Right ventricle myocardium inferior (tissue), 1 donor: ENCODE data around the gene MAPK1IP1L. TPM values are rescaled to one million over a fixed set of nuclear protein-coding genes. Genes with fewer than 3 reads are reported as not detected.

Experiments used
- ATAC-seq: fragments of 200-7000 bp; cut with Tn5 transposase; one replicate; pipeline ENCODE4 v1.9.1; 2020; ENCODE audit warnings: mild to moderate bottlenecking, moderate library complexity
- DNase-seq: peaks from one replicate; pipeline ENCODE4 v3.0.0; 2021; ENCODE audit errors: missing footprints
- intact Hi-C: fragments of 100-400 bp; cut with DNase I; formaldehyde crosslinking; loops from one replicate; pipeline ENCODE4 v1.11.0; 2022
- total RNA-seq: library from RNA; stranded (reverse); fragmentation: NEBNext Ultra II Directional; extraction: Animal tissue kit (Norgen Biotek cat#: 25700); gene quantifications from one replicate; pipeline ENCODE4 v1.2.1, GENCODE V29; 2021
- donor health status: DM: no; HTN: yes; CAD: no; lungs with severe emphysema.

Gene MAPK1IP1L
- total RNA-seq, 1 donor from 2014 or later, result 65.0 TPM

DNA sequence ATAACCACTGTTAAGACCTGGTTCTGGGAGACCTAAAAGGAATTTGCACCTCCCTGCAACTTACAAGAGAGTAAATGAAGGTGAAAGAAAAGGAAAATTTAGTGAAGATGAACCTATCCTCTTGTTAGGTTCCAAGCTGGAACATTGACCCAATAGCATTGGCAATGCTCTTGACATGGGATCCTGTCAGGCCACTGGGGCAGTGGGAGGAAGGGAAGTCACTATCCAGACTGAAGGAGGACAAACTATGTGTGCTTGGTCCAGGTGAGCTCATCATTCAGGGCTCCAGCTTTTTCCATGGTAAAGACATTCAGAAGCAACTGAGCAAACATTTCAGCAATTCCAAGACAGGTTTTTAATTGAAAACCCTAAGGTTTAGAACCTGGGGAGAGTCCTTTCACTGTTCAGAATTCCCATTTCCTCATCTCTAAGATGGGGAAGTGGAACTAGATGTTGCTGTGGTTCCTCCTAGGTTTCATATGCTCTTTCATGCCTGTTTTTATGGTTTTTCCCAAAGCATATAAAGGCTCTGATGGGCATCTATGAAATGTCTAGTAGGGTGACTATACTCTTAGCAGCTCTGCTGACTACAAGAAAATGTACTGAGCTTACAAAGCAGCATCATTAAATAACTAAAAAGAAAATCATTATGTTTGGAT lies 33.1 kb downstream of the MAPK1IP1L start:
- no peak for DNase-seq
- ATAC-seq, result no peak
- intact Hi-C loops, result no loop called here

DNA sequence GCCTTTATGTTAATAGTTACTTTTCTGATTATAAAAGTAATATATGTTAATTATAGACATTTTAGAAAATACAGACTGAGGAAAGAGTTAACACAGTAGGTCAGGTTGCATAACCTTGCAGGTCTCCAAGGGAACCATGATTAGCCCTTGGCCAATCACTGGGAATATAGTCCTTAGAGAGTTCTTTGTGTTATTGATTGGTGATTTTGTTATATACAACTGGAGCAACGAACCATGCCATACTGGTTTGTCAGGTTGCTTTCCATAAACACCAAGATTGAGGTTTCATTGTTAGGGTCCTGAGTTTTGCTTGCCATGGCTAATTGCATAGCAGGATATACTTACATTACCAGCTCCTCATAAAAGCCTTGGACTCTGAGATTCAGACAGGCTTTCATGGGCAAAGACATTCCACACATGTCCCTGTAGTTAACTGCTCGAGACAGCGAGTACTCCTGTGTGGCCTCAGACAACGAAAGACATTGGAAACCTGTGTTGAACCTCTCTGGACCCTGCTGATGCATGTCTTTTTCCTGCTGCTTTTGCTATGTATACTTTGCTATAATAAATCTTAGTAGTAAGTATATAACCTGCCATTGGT lies 33.7 kb downstream of the MAPK1IP1L start:
- no peak for ATAC-seq
- no peak for DNase-seq
- intact Hi-C loops, result no loop called here

DNA sequence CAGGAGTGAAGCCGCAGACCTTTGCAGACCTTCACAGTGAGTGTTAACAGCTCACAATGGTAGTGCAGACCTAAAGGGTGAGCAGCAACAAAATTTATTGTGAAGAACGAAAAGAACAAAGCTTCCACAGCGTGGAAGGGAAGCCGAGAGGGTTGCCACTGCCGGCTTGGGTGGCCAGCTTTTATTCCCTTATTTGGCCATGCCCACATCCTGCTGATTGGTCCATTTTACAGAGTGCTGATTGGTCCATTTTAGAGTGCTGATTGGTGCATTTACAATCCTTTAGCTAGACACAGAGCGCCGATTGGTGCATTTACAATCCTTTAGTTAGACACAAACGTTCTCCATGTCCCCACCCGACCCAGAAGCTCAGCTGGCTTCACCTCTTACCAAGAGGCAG lies 35.5 kb downstream of the MAPK1IP1L start:
- intact Hi-C loops, result no loop called here
- no peak for ATAC-seq
- DNase-seq, result no peak

DNA sequence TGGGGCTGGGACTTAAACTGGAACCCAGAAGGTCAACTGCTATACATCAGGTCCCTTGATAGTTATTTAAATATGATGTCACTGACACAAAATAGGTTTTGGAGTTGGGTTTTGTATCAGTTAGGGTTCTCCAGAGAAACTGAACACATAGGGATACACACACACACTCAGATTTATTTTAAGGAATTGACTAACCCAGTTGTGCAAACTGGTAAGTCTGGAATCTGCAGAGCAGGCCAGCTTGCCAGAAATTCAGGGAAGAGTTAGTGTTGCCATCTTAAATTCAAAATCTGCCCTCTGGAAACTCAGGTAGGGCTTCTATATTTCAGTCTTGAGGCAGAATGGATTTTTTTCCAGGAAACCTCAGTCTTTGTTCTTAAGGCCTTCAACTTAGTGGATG lies 36.9 kb downstream of the MAPK1IP1L start:
- intact Hi-C loops, result no loop called here
- no peak for DNase-seq
- ATAC-seq, result no peak

DNA sequence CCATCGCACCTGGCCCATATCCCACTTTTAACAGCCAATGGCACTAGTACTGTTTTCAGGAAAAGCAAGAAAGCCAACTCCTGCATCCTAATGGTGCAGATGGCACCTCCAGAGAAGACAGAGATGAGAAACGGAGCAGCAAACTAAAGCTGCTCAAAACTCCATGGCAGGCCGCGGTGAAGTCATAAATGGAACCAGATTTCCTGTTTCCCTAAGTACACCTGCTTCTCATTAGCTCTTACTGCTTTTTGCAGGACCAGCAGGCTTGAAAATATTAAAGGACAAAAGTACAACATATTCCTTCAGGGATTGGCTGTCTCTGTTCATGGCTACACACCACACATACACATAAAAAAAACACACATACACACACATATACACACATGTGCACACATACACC lies 40.9 kb downstream of the MAPK1IP1L start:
- ATAC-seq (no peak), DNase-seq (no peak)
- intact Hi-C loops, result no loop called here

DNA sequence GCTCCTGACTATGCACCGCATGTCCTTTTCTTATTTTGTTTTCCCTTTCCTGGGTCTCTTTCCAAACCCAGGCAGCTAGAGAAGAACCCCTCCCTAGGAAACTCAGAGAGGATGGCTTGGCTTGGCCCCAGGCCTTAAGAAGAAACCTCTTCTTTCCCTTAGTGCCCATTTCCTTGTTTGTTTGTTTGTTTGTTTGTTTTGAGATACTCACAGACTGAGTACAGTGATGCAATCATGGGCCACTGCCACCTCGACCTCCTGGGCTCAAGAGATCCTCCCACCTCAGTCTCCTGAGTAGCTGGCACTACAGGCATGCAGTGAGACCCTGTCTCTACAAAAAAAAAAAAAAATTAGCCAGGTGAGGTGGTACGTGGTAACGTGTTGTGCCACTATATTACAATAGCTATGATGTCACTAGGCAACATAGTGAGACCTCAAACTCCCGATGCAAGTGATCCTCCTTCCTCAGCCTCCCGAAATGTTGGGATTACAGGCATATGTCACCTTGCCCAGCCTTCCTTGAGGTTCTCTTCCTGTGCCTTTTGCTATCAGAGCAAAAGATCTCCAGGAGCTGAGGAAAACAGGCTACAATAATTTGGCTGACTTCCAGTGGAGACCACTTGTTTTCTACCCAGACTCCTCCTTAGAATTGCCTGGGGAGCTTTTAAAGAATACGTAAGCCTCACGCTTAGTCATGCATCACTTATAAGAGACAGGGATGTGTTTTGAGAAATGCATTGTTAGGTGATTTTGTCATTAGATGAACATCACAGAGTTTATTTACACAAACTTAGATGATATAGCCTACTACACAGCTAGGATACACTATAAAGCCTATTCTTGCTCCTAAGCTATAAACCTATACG lies 43.1 kb downstream of the MAPK1IP1L start:
- intact Hi-C loops, result no loop called here
- DNase-seq (no peak), ATAC-seq (no peak)

DNA sequence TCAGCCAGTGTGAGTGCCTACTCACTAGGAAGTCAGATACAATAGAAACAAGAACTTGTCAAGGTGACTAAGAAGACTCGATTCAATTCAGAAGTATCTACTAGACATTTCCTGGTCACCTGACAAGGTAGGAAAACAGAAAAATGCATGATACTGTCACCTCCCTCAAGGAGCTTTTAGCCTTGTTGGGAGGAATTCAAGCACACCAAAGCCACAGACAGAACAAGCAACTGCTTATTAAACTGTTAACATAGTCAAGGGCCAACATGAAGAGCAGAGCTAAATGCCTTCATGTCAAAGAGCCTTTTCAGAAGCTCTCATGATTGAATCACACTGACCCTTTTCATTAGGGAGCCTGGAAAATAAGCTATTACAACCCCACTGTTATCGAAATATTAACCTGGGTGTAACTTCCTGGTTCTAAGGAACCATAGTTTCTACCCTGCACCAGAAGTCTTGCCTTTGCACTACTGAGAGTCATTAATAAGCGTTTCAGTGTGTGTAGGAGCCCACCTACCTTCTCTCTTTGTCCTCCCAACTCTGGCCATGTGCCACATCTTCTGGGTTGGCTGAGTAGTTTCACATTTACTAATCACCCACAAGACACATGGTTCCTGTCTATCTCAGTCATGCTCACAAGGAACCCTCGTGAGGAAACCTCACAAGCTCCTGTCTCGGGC lies 46.6 kb downstream of the MAPK1IP1L start:
- no peak for DNase-seq
- no peak for ATAC-seq
- intact Hi-C loops, result no loop called here

DNA sequence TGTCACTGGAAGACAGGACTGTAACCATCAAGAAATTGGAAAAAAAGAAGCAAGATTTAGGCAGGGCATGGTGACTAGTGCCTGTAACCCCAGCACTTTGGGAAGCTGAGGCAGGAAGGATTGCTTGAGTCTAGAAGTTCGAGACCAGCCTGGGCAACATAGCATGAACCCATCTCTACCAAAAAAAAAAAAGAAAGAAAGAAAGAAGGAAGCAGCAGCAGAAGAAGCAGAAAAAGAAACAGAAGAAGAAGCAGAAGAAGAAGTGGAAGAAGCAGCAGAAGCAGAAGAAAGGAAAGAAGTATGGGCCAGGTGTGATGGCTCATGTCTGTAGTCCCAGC lies 47.1 kb downstream of the MAPK1IP1L start:
- intact Hi-C loops, result no loop called here
- DNase-seq, result no peak
- ATAC-seq, result no peak

DNA sequence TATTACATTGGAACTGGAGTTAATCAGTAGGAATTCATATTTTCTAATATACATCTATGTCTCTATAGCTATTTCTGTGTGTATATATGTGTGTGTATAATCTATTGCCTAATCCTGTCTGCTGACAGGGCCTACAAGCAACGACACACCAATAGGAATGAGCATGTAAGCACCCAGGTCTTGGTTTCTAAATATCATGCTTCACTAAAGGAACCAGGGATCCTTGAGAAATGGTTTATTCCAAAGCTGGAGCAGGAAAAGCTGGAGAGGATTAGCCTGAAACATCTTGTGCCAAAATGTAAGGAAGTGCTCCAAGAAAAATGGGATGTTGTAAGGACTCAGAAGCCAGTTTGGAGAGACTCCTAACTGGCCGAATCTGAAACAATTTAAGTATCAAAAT lies 48.3 kb downstream of the MAPK1IP1L start:
- intact Hi-C loops, result no loop called here
- ATAC-seq (peak; percentile 22), DNase-seq (no peak)

DNA sequence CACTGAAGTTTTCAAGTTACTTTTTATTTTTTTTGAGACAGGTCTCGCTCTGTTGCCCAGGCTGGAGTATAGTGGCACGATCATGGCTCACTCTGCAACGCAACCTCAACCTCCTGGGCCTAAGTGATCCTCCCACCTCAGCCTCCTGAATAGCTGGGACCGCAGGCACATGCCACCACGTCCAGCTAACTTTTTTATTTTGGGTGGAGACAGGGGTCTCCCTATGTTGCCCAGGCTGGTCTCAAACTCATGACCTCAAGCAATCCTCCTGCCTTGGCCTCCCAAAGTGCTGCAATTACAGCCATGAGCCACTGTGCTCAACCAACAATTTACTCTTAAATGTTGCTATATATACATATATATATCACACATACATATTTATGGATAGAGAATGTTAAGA lies 50.3 kb downstream of the MAPK1IP1L start:
- ATAC-seq (no peak), DNase-seq (no peak)
- intact Hi-C loops, result no loop called here

DNA sequence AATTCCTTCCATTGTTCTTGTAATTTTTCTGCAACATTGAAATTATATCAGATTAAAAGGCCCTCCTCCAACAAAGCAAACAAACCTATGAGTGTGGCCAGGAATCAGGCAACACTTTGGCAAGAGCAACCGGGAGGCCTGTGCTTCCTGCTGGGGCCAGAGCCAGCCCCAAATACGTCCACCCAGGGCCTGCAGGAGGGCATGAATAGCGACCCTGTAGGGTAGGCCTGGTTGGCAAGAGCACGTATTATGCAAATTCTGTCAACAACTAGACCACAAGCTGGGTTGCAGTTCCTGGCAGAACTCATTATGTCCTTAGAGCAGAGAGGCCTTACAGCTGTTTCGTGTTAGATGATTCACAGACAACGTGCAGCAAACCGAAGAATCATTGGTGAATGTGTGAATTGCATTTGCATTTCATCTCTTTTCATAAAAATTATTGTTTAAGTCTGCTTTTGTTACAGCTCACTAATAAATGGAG lies 50.7 kb downstream of the MAPK1IP1L start:
- ATAC-seq (peak; percentile 90), DNase-seq (peak; percentile 85)
- intact Hi-C loops, result no loop called here

DNA sequence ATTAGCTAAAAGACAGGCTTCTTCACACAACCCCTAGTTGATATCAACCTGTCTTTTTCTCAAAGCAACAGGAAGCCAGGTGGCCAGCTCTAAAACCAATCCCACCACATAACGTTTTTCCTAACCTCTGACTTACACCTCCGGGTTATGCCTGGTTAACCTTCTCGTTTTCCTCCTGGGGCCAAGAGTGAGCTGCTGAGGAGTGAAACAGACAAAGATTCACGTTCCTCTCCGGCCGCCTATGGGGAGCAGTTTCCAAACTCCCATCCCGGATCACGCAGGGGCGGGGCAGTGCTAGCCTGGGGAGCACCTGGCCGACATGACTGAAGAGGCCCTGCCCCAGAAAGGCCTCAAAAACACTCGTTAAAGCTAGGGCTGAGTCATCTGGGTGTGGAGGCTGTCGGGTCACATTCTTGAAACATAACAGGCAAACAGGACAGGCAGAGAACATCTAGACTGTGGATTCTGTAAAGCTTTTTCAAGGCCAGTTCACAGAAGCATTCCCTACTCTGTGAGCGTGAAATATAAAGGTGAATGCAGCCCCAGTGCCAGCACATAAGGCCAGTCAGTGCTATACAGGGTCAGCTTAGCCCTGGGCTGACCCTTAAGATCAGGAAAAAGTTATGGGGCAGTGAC lies 51.7 kb downstream of the MAPK1IP1L start:
- ATAC-seq (peak; percentile 68), DNase-seq (peak; percentile 74)
- intact Hi-C loops, result no loop called here

DNA sequence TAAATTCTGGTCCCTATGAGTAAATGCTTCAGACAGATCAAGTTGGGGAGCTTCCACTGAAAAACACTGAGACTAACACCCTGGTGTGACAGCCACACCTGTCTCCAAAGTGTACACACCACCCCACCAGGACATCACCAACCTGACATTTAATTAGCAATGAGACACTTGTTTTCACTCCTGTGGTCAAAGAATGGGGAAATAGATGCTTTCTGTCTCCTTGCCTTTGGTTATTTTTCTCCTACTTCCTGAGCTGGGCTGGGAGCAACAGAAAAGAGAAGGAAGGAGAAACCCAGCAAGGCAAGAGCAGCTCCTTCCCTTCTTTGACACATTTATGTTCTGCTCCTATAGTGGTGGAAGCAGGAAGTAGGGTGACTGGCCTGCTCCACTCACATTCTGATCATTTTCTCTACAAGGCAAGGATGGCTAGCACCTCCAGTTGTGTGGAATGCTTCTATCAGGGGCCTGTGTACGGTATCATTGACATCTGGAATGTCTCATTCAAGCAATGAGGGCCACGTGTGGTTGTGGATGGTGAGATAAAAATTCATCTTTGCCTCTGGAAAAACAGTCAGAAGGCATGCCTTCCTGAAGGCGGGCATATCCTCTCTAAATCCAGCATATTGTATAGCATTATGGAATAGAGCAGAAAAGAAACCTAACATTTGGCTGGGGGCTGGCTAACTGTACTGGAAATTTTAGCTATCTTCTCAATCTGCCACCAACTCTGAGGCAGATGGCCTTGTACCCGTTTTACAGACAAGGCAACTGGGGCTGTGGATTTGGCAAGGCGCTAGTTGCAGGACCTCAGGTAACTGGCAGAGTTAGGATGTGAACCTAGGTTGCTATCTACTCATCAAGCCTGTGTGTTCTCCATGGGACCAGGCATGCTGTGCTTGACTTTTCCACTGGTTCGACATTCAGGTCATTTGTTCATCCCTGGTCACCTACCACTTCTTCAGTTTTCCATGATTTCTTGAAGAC lies 52.8 kb downstream of the MAPK1IP1L start:
- no peak for ATAC-seq
- intact Hi-C loops, result no loop called here
- no peak for DNase-seq

DNA sequence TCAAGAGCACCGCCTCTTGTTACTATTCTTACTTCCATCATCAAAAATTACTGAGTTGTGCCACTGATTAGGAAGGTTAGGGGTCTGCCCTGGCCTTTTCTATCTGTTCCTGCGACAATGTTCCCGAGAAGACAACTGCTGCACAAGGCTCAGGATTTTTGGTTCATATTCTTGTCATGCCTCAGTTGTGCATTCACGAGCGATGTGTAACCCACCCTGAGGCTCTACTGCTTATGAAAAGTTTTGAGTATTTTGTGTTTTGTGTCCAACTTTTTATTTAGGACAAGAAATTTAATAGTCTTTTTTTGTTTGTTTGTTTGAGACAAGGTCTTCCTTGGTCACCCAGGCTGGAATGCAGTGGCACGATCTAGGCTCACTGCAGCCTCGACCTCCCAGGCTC lies 54.5 kb downstream of the MAPK1IP1L start:
- DNase-seq, result no peak
- intact Hi-C loops, result loop anchor here (2.0 kb wide), 1 partner anchor 25 kb away; no protein-coding TSS in a partner anchor

DNA sequence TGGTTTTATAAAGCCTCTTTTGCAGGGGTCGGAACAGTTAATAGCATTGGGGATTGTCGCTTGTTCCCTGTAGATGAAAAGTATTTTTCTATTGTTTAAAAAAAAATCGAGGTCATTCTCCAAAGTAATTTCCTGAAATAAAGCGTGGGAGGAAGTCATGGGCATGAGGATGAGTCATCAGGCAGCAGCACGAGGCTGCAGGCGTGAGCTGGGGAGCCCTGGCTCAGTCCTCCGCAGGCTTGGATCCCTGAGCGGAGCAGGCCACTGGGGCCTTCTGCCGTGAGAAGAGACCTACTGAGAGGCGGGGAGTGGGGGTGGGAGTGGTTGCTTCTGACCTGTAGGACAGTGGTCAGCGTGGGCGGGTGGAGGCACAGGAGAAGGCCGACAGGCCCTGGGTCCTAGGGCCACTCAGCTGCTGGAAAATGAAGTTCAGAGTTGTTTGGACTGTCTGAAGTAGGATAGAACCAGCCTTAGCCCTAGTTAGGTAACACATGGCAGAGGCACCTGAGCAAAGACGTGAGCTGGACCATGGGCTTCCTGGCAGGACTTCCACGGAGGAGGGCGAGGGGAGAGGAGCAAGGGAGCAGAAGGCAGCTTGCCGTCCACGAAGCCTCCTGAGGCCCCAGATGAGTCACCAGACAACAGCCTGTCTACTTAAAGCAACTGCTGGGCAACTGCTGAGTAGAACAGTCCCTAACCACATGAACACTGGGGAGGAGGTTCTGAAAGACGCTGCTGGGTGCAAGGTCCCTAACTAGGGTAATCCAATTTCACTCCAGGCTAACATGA lies 56.5 kb downstream of the MAPK1IP1L start:
- ATAC-seq (peak; percentile 92), DNase-seq (peak; percentile 91)
- intact Hi-C loops, result loop anchor here (2.0 kb wide), 1 partner anchor 23 kb away; no protein-coding TSS in a partner anchor

More for the DNA sequence above, 54.5 kb downstream of the MAPK1IP1L start:
- ATAC-seq, result no peak

DNA sequence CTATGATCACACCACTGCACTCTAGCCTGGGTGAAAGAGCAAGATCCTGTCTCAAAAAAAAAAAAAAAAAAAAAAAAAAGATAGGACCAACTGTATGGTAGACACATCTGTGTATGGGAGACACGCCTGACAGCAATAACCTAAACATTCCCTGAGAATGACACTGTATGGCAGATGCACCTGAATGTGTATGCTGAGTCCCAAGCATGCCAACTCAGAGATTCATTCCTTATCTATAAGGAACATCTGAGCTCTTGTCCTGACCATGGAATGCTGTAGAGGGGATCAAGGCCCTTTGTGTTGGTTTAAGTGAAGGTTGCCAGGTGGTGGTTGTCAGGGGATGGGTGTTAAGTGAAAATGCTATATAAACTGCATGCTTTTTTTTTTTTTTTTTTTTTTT lies 58.4 kb downstream of the MAPK1IP1L start:
- ATAC-seq (no peak), DNase-seq (no peak)
- intact Hi-C loops, result no loop called here

DNA sequence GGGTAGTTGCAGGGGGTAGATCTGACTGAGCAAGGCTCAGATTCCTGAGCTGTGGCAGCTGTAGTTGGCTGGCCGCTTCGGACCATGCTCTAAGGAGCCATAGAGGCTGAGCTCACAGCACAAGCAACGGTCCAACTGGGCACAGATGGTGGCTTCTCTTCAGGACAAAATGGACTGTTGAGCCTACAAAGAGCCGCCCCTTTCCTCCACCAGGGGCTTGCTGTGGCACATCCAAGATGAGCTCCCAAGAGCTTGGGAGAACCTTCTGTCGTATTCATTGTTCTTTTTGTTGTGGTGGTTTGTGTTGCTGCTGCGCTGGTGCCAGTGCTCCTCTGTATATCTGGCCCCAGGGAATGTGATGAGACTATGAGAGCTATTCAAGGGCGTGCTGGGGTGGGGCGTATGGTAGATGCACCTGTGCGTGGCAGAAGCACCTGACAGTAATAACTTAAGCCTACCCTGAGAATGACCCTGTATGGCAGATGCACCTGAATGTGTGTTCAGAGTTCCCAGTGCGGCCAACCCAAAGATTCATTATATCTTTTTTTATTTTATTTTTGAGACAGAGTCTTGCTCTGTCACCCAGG lies 59.8 kb downstream of the MAPK1IP1L start:
- intact Hi-C loops, result no loop called here
- ATAC-seq (no peak), DNase-seq (no peak)
